ENCODE measurements around the gene FLNC.

FLNC gene

GRCh38 chr7:128830231-128831177, at the start of gene FLNC:
Gene FLNC, plus strand, starts transcription at chr7:128830406. Its CDS starts 232 bp downstream, at chr7:128830638.
- H3K4me1 ChIP-seq: peaks cover 23% of the 10 kb centered on the region
- DNase-seq (ENCODE audit: low spot score in 2 of 2): peak in 1 of 2 experiments; percentile 55
- H3K9me3 ChIP-seq: no peaks in the 10 kb centered on the region
- in situ Hi-C loops (cut with MboI; ENCODE audit: low sequenced_read_pairs): no loop called here
- no peaks in the 10 kb centered on the region for H3K27me3 ChIP-seq (ENCODE audit: low read depth)
- peak within 1 kb of the TSS; percentile 46 for H3K4me3 ChIP-seq
- peaks cover 5% of the 10 kb centered on the region for H3K36me3 ChIP-seq (replicated peaks)

GRCh38 chr7:128781126-128781525, 49.1 kb upstream of the FLNC start:
- Histone ChIP-seq H3K9me3 (no peaks in the 10 kb centered on the region), H3K36me3 (replicated peaks) (no peaks in the 10 kb centered on the region), H3K27me3 (ENCODE audit: low read depth) (no peaks in the 10 kb centered on the region), H3K4me3 (no peak overlapping the region), H3K4me1 (no peaks in the 10 kb centered on the region)
- DNase-seq (ENCODE audit: low spot score in 2 of 2): no peak
- in situ Hi-C loops (cut with MboI; ENCODE audit: low sequenced_read_pairs): no loop called here

GRCh38 chr7:128781851-128782250, 48.4 kb upstream of the FLNC start:
- in situ Hi-C loops (cut with MboI; ENCODE audit: low sequenced_read_pairs): no loop called here
- DNase-seq (ENCODE audit: low spot score in 2 of 2): no peak
- H3K36me3 ChIP-seq (replicated peaks): no peaks in the 10 kb centered on the region

GRCh38 chr7:128783143-128783861, 46.9 kb upstream of the FLNC start:
- Histone ChIP-seq H3K36me3 (replicated peaks) (no peaks in the 10 kb centered on the region), H3K4me3 (no peak overlapping the region), H3K27me3 (ENCODE audit: low read depth) (peaks cover 6% of the 10 kb centered on the region; the same call in 1 of the 2 replicates), H3K4me1 (no peaks in the 10 kb centered on the region), H3K9me3 (no peaks in the 10 kb centered on the region)
- peak; percentile 33 to 68 for DNase-seq (ENCODE audit: low spot score in 2 of 2)
- in situ Hi-C loops (cut with MboI; ENCODE audit: low sequenced_read_pairs): no loop called here

More at GRCh38 chr7:128781851-128782250, 48.4 kb upstream of the FLNC start:
- Histone ChIP-seq H3K27me3 (ENCODE audit: low read depth) (no peaks in the 10 kb centered on the region), H3K4me1 (no peaks in the 10 kb centered on the region), H3K4me3 (no peak overlapping the region), H3K9me3 (no peaks in the 10 kb centered on the region)

GRCh38 chr7:128785738-128786137, 44.5 kb upstream of the FLNC start:
- DNase-seq (ENCODE audit: low spot score in 2 of 2): no peak
- no peak overlapping the region for H3K4me3 ChIP-seq
- no peaks in the 10 kb centered on the region for H3K4me1 ChIP-seq
- no peaks in the 10 kb centered on the region for H3K36me3 ChIP-seq (replicated peaks)
- in situ Hi-C loops (cut with MboI; ENCODE audit: low sequenced_read_pairs): no loop called here
- H3K9me3 ChIP-seq: no peaks in the 10 kb centered on the region
- peaks cover 6% of the 10 kb centered on the region; the same call in 1 of the 2 replicates for H3K27me3 ChIP-seq (ENCODE audit: low read depth)

- no peak for DNase-seq (ENCODE audit: low spot score in 2 of 2)
- peaks cover 6% of the 10 kb centered on the region; the same call in 1 of the 2 replicates for H3K27me3 ChIP-seq (ENCODE audit: low read depth)
- H3K36me3 ChIP-seq (replicated peaks): no peaks in the 10 kb centered on the region
- H3K4me3 ChIP-seq: no peak overlapping the region
- in situ Hi-C loops (cut with MboI; ENCODE audit: low sequenced_read_pairs): no loop called here
- H3K9me3 ChIP-seq: no peaks in the 10 kb centered on the region
- H3K4me1 ChIP-seq: peaks cover 6% of the 10 kb centered on the region
Measured at GRCh38 chr7:128788446-128789412, 41.5 kb upstream of the FLNC start.

- H3K27me3 ChIP-seq (ENCODE audit: low read depth): peaks cover 6% of the 10 kb centered on the region; the same call in 1 of the 2 replicates
- no peaks in the 10 kb centered on the region for H3K9me3 ChIP-seq
- in situ Hi-C loops (cut with MboI; ENCODE audit: low sequenced_read_pairs): no loop called here
- no peak for DNase-seq (ENCODE audit: low spot score in 2 of 2)
- peak overlapping the region; percentile 78 for H3K4me3 ChIP-seq
- H3K36me3 ChIP-seq (replicated peaks): 0 out of 2 replicates have a peak, but pooled peaks cover under 1% of the 10 kb centered on the region
- peaks cover 6% of the 10 kb centered on the region for H3K4me1 ChIP-seq
Measured at GRCh38 chr7:128790315-128791041, 39.7 kb upstream of the FLNC start.

- in situ Hi-C loops (cut with MboI; ENCODE audit: low sequenced_read_pairs): no loop called here
- Histone ChIP-seq H3K27me3 (ENCODE audit: low read depth) (peaks cover 6% of the 10 kb centered on the region; the same call in 1 of the 2 replicates), H3K9me3 (no peaks in the 10 kb centered on the region), H3K36me3 (replicated peaks) (peaks cover 6% of the 10 kb centered on the region; the same call in 1 of the 2 replicates), H3K4me3 (peak within 1 kb of the TSS; percentile 78), H3K4me1 (peaks cover 6% of the 10 kb centered on the region)
- peak; percentile 49 to 89 for DNase-seq (ENCODE audit: low spot score in 2 of 2)
Measured at GRCh38 chr7:128791121-128791971, 38.9 kb upstream of the FLNC start, which contains the start of gene CCDC136. Gene CCDC136, plus strand, starts transcription at chr7:128791968. Its CDS starts 444 bp downstream, at chr7:128792412.

GRCh38 chr7:128791972-128792327, 38.3 kb upstream of the FLNC start:
- in situ Hi-C loops (cut with MboI; ENCODE audit: low sequenced_read_pairs): no loop called here
- peaks cover 6% of the 10 kb centered on the region; the same call in 1 of the 2 replicates for H3K27me3 ChIP-seq (ENCODE audit: low read depth)
- peaks cover 6% of the 10 kb centered on the region; the same call in 1 of the 2 replicates for H3K36me3 ChIP-seq (replicated peaks)
- H3K4me1 ChIP-seq: peaks cover 6% of the 10 kb centered on the region
- H3K9me3 ChIP-seq: no peaks in the 10 kb centered on the region
- H3K4me3 ChIP-seq: peak overlapping the region; percentile 78
- DNase-seq (ENCODE audit: low spot score in 2 of 2): peak in 1 of 2 experiments; percentile 33

GRCh38 chr7:128792471-128793180, 37.6 kb upstream of the FLNC start:
- Histone ChIP-seq H3K27me3 (ENCODE audit: low read depth) (peaks cover 2% of the 10 kb centered on the region; the same call in 1 of the 2 replicates), H3K4me1 (peaks cover 6% of the 10 kb centered on the region), H3K4me3 (peak overlapping the region; percentile 78)

GRCh38 chr7:128793181-128793547, 37.0 kb upstream of the FLNC start:
- in situ Hi-C loops (cut with MboI; ENCODE audit: low sequenced_read_pairs): no loop called here
- no peaks in the 10 kb centered on the region for H3K9me3 ChIP-seq
- no peak overlapping the region for H3K4me3 ChIP-seq
- peaks cover 6% of the 10 kb centered on the region; the same call in 1 of the 2 replicates for H3K36me3 ChIP-seq (replicated peaks)
- no peak for DNase-seq (ENCODE audit: low spot score in 2 of 2)
- H3K4me1 ChIP-seq: peaks cover 6% of the 10 kb centered on the region
- no peaks in the 10 kb centered on the region; the same call in 1 of the 2 replicates for H3K27me3 ChIP-seq (ENCODE audit: low read depth)

More at GRCh38 chr7:128792471-128793180, 37.6 kb upstream of the FLNC start:
- Histone ChIP-seq H3K36me3 (replicated peaks) (peaks cover 6% of the 10 kb centered on the region; the same call in 1 of the 2 replicates), H3K9me3 (no peaks in the 10 kb centered on the region)
- in situ Hi-C loops (cut with MboI; ENCODE audit: low sequenced_read_pairs): no loop called here
- DNase-seq (ENCODE audit: low spot score in 2 of 2): no peak
